GM19193 (cell line): ENCODE results near the gene SLC25A51.

Experiments
- POLR2A ChIP-seq: IDR thresholded peaks from 4 replicates; pipeline ENCODE4 v1.6.1; 2011; ENCODE audit not compliant: insufficient read depth, insufficient read length; ENCODE audit errors: extremely low read depth

SLC25A51 gene

DNA sequence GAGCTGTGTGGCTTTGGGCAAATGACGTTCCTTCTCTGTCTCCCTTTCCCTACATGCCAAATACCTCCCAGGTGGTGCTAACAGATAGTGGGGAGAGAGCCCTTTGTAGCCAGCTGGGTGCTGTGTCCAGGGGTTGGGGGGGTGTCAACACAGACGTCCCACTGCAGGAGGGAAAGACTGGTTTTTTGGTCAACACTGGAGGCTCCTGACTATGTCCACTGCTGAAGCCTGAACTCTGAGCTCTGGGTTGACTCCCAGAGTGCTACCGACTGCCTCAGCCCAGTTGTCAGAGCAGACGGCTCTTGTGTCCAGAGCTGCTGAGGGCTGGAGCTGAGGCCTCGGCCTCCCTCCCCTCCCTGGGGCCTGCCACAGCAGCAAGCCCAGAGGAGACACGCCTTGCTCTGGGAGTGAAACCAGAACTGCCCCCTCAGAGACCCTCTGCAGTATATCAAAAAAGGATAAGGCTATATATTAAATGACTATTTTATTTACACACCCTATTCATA lies 14.8 kb upstream of the SLC25A51 start:
- TF ChIP-seq POLR2A, result no peak

GRCh38 chr9:37917801-37918664 lies 14.1 kb upstream of the SLC25A51 start:
- no peak for TF ChIP-seq POLR2A

DNA sequence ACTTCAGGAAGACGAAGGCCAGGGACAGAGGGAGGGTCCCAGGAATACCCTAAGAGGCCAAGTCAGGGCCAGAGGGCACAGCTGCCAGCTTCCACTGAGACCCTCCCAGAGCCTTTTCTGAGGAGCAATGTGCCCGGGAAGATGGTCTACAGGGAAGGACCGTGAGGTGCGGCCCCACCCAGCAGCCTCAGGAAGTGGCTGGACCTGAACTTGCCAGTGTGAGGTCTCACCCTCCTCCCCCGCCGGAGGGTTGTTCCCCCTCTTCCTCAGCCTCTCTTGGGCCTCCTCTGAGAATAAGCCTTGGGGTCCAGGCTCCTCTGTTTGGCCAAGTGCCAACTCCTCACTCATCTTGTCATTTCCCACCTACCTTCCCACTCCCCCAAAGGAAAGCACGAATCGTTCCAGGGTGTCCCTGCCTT lies 13.4 kb upstream of the SLC25A51 start:
- no peak for TF ChIP-seq POLR2A

DNA sequence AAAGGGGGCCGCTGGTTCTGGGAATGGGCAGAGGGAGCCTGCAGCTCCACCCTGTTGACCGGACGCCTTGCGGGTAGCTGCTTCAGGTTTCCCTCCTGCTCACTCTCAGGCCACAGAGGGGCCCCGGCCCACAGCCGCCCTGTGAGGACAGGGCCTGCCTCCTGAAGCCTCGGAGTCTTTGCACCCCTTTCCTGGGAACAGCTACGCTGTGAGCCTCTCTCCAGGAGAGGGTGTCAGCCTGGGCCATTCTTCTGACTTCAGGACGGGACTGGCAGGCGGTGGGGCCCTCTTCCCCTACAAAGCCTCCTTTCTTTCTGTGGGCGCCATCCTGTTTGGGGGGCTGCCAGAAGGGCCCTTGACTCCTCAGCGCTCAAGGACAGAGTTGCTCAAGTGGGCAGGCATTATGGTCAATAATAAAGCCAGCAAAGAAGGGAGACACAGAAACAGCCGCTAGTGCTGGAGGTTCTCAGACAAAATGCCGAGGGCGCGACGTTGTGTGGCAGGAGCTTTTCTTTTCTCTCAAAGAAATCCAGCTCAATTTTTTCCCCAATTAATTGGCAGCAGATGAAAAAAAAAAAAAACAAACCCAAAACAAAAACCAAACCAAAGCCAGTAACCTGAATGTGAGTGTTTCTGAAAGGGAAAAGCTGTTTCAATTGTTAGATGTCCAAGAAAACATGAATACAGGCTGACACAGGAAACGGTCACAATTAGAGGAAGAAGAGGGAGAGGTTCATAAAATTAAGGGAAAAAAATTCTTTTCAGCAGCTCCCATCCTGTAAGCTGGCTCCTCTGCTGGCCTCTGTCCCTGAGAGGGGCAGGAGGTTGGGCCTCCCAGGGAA lies 12.8 kb upstream of the SLC25A51 start:
- no peak for TF ChIP-seq POLR2A

DNA sequence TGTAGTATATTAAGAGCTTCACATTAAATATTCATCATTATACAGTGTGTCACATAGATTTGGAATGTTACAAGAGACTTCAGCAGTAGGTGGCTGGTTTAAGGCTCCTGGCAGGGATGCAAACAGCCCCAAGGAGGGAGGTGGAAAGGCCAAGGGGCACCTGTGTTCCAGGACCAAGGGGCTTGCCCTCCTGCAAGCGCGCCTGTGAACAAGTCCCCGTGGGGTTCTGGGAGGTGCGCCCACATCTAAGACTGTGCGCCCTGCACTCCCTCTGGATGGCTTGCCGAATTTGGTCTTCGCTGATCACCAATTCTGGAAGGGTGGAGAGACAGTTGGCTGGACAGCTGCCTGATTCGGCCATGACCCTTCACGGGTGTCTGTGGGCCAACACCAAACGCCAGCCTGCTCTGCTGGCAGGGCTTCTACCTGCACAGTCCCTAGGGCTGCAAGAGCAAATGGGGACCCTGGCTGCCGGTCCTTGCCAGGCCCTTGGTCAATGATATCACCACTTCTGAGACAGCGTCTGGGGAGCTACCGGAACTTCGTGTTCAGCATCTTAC lies 12.1 kb upstream of the SLC25A51 start:
- no peak for TF ChIP-seq POLR2A

GRCh38 chr9:37914701-37915358 lies 10.9 kb upstream of the SLC25A51 start:
- TF ChIP-seq POLR2A, result no peak

- no peak for TF ChIP-seq POLR2A
These were observed 10.2 kb upstream of the SLC25A51 start for GRCh38 chr9:37914154-37914551.

GRCh38 chr9:37913480-37914153 lies 9.7 kb upstream of the SLC25A51 start:
- no peak for TF ChIP-seq POLR2A

- TF ChIP-seq POLR2A, result no peak
These were observed 7.3 kb upstream of the SLC25A51 start for GRCh38 chr9:37911271-37911681.

GRCh38 chr9:37910271-37910670 lies 6.3 kb upstream of the SLC25A51 start:
- TF ChIP-seq POLR2A, result no peak

DNA sequence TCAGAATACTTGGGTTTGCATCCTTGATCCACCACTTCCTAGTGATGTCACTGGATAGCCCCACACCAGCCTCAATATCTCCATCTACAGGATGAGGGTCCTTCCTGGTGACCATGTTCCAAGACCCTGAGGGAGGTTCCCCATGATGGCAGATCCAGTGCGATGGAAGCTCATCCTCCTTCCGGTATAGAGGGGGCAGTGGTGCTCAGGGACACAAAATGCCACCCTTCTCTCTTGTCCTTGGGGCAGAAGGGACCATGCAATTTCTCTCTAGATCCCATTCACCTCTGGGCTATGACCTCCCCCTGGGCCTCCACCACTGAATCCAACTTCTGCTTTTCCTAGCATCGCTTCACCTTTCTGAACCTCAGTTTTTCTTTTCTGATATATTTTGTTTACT lies 5.4 kb upstream of the SLC25A51 start:
- TF ChIP-seq POLR2A, result no peak

DNA sequence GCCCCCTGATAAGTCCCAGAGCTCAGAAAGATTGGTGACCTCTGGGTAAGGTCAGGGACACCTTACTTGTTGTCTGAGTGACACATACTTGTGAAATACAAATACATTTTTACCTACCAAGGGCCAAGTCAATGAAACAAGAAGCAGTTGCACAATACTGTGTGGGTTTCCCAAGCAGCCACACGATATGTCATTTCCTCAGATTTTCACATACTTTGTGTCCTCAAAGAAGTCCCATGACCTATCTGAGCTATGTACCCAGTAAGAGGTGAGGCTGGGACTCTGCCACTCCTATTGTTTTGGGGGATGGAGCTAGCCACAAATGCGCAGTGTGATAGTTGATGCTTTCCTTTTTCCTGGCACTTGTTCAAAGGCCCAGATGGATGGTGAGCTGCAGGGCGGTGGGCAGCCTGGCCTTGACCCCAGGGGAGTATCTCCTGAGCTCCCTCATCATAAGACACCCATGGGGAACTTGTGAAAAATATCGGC lies 4.8 kb upstream of the SLC25A51 start:
- no peak for TF ChIP-seq POLR2A

DNA sequence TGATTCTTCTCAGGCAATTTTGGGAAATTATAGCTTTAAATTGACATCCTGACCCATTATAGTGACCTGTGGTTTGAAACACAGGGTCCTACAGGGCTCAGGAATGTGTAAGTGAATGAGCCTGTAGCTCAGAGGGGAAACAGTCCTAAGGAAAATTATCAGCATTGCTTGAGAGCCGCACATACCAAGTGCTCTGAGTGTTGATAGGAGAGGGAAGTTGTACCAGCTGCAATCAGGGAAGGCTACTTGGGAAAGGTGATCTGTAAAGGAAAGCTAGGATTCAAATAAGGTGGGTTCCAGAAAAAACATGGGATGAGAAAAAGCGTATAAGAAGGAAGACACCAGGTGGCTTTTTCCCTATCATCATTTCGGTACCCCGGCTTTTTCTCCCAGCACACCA lies 4.4 kb upstream of the SLC25A51 start:
- no peak for TF ChIP-seq POLR2A
